PFSK-1 (cell line): ENCODE measurements around the gene C5orf46.

Experiments
- FOXP2 ChIP-seq: optimal IDR thresholded peaks from 2 replicates; pipeline ENCODE3; 2011; ENCODE audit warnings: borderline replicate concordance, control low read depth, inconsistent platforms; ENCODE audit not compliant: insufficient read depth; ENCODE audit errors: extremely low read length, extremely low read depth
- POLR2AphosphoS5 ChIP-seq: IDR thresholded peaks from 2 replicates; pipeline ENCODE4 v1.6.1; 2012; ENCODE audit warnings: low read depth, mild to moderate bottlenecking, control low read depth, low read length, moderate library complexity
- SIN3A ChIP-seq: IDR thresholded peaks from 2 replicates; pipeline ENCODE4 v1.6.1; 2012; ENCODE audit warnings: mild to moderate bottlenecking, low read length, moderate library complexity, borderline replicate concordance; ENCODE audit not compliant: insufficient read depth
- TAF1 ChIP-seq: IDR thresholded peaks from 2 replicates; pipeline ENCODE4 v1.6.1; 2012; ENCODE audit warnings: low read length, control low read depth, borderline replicate concordance; ENCODE audit not compliant: insufficient read depth
- TF ChIP-seq, protein P1 (sequence below), 2 experiments: IDR thresholded peaks; 2 replicates each; pipeline versions ENCODE4 v1.6.1 to v1.8.0; 2011 to 2012; ENCODE audit warnings: low read depth in 2 of 2, low read length in 2 of 2, control low read depth in 1 of 2, inconsistent platforms in 1 of 2, mild to moderate bottlenecking in 1 of 2, moderate library complexity in 1 of 2; ENCODE audit not compliant: insufficient read depth in 1 of 2

DNA sequence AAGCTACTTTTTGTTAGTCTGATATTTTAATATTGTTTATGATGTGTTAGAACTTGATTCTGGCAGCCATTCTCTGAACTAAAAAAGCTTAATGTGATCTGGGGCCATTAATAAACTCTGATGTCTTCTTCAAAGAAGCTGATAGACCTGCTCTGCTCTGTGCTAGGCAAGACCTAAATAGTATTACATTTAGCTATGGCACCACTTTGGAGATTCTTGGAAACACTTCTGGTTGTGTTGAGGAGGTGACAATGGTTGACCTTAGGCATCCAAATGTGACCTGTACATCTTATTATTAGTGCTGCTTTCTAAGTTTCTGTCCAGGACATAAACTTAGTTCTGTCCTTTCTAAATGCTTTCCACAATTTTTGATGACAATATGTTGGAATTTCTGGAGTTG is 49.5 kb downstream of the C5orf46 start:
- TF ChIP-seq POLR2AphosphoS5 (no peak), TAF1 (no peak), SIN3A (no peak), FOXP2 (no peak)
- TF ChIP-seq, protein P1, sequence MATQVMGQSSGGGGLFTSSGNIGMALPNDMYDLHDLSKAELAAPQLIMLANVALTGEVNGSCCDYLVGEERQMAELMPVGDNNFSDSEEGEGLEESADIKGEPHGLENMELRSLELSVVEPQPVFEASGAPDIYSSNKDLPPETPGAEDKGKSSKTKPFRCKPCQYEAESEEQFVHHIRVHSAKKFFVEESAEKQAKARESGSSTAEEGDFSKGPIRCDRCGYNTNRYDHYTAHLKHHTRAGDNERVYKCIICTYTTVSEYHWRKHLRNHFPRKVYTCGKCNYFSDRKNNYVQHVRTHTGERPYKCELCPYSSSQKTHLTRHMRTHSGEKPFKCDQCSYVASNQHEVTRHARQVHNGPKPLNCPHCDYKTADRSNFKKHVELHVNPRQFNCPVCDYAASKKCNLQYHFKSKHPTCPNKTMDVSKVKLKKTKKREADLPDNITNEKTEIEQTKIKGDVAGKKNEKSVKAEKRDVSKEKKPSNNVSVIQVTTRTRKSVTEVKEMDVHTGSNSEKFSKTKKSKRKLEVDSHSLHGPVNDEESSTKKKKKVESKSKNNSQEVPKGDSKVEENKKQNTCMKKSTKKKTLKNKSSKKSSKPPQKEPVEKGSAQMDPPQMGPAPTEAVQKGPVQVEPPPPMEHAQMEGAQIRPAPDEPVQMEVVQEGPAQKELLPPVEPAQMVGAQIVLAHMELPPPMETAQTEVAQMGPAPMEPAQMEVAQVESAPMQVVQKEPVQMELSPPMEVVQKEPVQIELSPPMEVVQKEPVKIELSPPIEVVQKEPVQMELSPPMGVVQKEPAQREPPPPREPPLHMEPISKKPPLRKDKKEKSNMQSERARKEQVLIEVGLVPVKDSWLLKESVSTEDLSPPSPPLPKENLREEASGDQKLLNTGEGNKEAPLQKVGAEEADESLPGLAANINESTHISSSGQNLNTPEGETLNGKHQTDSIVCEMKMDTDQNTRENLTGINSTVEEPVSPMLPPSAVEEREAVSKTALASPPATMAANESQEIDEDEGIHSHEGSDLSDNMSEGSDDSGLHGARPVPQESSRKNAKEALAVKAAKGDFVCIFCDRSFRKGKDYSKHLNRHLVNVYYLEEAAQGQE (IDR thresholded peaks at IDR 0.05; ENCODE audit: insufficient read depth in 1 of 2, low read depth in 2 of 2, low read length in 2 of 2): no peak
